ENCODE data around the gene STXBP6. TPM values are rescaled to one million over a fixed set of nuclear protein-coding genes. Genes with fewer than 3 reads are reported as not detected.

The STXBP6 gene
- total RNA-seq, 1 experiment from 2014 or later = 6.4 TPM

GRCh38 chr14:24818058-24818822 lies 231.7 kb downstream of the STXBP6 start:
- no peak overlapping the region for H3K27ac ChIP-seq
- no peaks in the 10 kb centered on the region for H3K27me3 ChIP-seq (replicated peaks)
- no peaks in the 10 kb centered on the region for H3K36me3 ChIP-seq
- no peak overlapping the region for H3K4me3 ChIP-seq
- DNase-seq (ENCODE audit: low read depth in 1 of 2, low spot score in 2 of 2) = no peak
- H3K9me3 ChIP-seq (replicated peaks) = no peaks in the 10 kb centered on the region
- no peaks in the 10 kb centered on the region for H3K4me1 ChIP-seq (replicated peaks)

- Histone ChIP-seq H3K27ac (no peak overlapping the region), H3K27me3 (replicated peaks) (no peaks in the 10 kb centered on the region), H3K9me3 (replicated peaks) (no peaks in the 10 kb centered on the region), H3K4me1 (replicated peaks) (no peaks in the 10 kb centered on the region), H3K36me3 (no peaks in the 10 kb centered on the region), H3K4me3 (no peak overlapping the region)
- DNase-seq (ENCODE audit: low read depth in 1 of 2, low spot score in 2 of 2) = peak in 1 of 2 experiments; percentile 20
Measured at GRCh38 chr14:24817212-24818057, 232.5 kb downstream of the STXBP6 start.

GRCh38 chr14:24816929-24817211 lies 233.1 kb downstream of the STXBP6 start:
- no peak for DNase-seq (ENCODE audit: low read depth in 1 of 2, low spot score in 2 of 2)
- H3K4me3 ChIP-seq = no peak overlapping the region
- H3K27me3 ChIP-seq (replicated peaks) = no peaks in the 10 kb centered on the region
- no peak overlapping the region for H3K27ac ChIP-seq
- H3K36me3 ChIP-seq = no peaks in the 10 kb centered on the region
- no peaks in the 10 kb centered on the region for H3K4me1 ChIP-seq (replicated peaks)
- no peaks in the 10 kb centered on the region for H3K9me3 ChIP-seq (replicated peaks)

GRCh38 chr14:24816011-24816928 lies 233.7 kb downstream of the STXBP6 start:
- no peaks in the 10 kb centered on the region for H3K9me3 ChIP-seq (replicated peaks)
- DNase-seq (ENCODE audit: low read depth in 1 of 2, low spot score in 2 of 2) = no peak
- no peaks in the 10 kb centered on the region for H3K36me3 ChIP-seq
- no peaks in the 10 kb centered on the region for H3K4me1 ChIP-seq (replicated peaks)
- no peaks in the 10 kb centered on the region; the same call in 1 of the 2 replicates for H3K27me3 ChIP-seq (replicated peaks)
- H3K27ac ChIP-seq = no peak overlapping the region
- H3K4me3 ChIP-seq = no peak overlapping the region

DNA sequence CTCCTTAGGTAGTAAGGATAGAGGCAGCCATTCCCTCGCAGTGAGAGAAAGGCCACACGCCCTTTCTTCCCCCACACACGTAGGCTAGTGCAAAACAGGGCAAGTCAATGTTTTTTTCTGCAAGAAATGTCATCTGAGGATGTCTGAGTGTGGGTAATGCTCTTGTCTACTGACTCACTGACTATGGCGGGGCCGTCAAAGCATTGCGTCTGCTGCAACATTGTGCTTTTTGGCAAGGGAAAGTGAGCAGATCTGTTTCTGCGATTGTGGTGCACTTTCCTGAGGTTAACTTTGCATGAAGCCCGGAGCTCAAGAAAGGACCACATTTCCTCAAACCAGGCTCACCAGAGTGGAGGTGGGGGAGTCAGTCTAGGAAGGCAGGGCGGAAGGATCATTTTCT lies 234.4 kb downstream of the STXBP6 start:
- Histone ChIP-seq H3K27ac (no peak overlapping the region), H3K36me3 (no peaks in the 10 kb centered on the region), H3K27me3 (replicated peaks) (no peaks in the 10 kb centered on the region; the same call in 1 of the 2 replicates), H3K4me3 (no peak overlapping the region), H3K4me1 (replicated peaks) (no peaks in the 10 kb centered on the region), H3K9me3 (replicated peaks) (no peaks in the 10 kb centered on the region)
- DNase-seq (ENCODE audit: low read depth in 1 of 2, low spot score in 2 of 2) = no peak

- Histone ChIP-seq H3K27ac (no peak overlapping the region), H3K36me3 (no peaks in the 10 kb centered on the region), H3K27me3 (replicated peaks) (no peaks in the 10 kb centered on the region; the same call in 1 of the 2 replicates), H3K4me3 (no peak overlapping the region), H3K4me1 (replicated peaks) (no peaks in the 10 kb centered on the region), H3K9me3 (replicated peaks) (no peaks in the 10 kb centered on the region)
- DNase-seq (ENCODE audit: low read depth in 1 of 2, low spot score in 2 of 2) = no peak
Measured at GRCh38 chr14:24814944-24815343, 235.0 kb downstream of the STXBP6 start.

DNA sequence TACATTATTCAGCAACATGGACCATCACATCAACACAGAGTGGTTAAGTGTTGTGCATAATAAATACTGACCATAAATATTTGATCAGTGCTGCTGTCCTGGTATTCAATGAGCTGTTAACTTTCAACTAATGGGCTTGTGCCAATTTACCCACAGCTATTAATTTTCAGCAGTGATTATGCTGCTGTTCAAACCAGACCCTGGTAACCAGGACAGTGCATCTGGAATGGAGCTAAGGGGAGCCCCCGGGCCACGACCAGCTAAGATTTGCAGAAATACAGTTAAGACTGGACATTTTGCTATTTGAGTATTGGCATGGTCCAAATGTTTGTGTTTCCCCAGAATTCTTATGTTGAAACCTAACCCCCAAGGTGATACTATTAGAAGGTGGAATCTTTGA lies 235.6 kb downstream of the STXBP6 start:
- H3K4me3 ChIP-seq = no peak overlapping the region
- no peaks in the 10 kb centered on the region for H3K36me3 ChIP-seq
- no peak overlapping the region for H3K27ac ChIP-seq
- no peaks in the 10 kb centered on the region for H3K9me3 ChIP-seq (replicated peaks)
- no peaks in the 10 kb centered on the region for H3K4me1 ChIP-seq (replicated peaks)
- DNase-seq (ENCODE audit: low read depth in 1 of 2, low spot score in 2 of 2) = no peak
- H3K27me3 ChIP-seq (replicated peaks) = no peaks in the 10 kb centered on the region; the same call in 1 of the 2 replicates

GRCh38 chr14:24813819-24814259 lies 236.1 kb downstream of the STXBP6 start:
- Histone ChIP-seq H3K9me3 (replicated peaks) (no peaks in the 10 kb centered on the region), H3K27me3 (replicated peaks) (no peaks in the 10 kb centered on the region; the same call in 1 of the 2 replicates), H3K27ac (no peak overlapping the region), H3K4me3 (no peak overlapping the region), H3K4me1 (replicated peaks) (no peaks in the 10 kb centered on the region), H3K36me3 (no peaks in the 10 kb centered on the region)
- DNase-seq (ENCODE audit: low read depth in 1 of 2, low spot score in 2 of 2) = no peak

GRCh38 chr14:24813089-24813815 lies 236.7 kb downstream of the STXBP6 start:
- Histone ChIP-seq H3K9me3 (replicated peaks) (no peaks in the 10 kb centered on the region), H3K36me3 (no peaks in the 10 kb centered on the region), H3K4me3 (no peak overlapping the region), H3K27me3 (replicated peaks) (no peaks in the 10 kb centered on the region; the same call in 1 of the 2 replicates), H3K4me1 (replicated peaks) (no peaks in the 10 kb centered on the region), H3K27ac (no peak overlapping the region)
- no peak for DNase-seq (ENCODE audit: low read depth in 1 of 2, low spot score in 2 of 2)

DNA sequence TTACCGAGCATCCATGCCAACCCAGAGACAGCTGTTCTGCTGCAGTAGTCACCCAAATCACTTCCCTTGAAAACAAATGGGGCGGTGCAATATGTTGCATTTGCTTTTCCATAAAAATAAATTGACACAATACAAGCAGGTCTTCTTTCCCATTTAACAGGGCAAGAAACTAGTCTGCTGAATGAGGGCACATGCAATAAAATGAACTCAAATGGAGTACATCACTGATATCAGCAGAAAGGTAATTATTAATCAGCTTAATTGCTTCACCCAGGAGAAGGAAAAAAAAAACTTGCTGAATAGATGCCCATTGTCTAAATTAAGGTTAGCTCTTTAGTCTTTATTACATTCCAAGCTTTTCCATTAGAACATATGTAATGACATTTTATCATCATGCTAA lies 240.8 kb downstream of the STXBP6 start:
- no peaks in the 10 kb centered on the region for H3K9me3 ChIP-seq (replicated peaks)
- no peaks in the 10 kb centered on the region for H3K36me3 ChIP-seq
- H3K4me1 ChIP-seq (replicated peaks) = no peaks in the 10 kb centered on the region; the same call in 1 of the 2 replicates
- H3K27me3 ChIP-seq (replicated peaks) = no peaks in the 10 kb centered on the region; the same call in 1 of the 2 replicates
- no peak for DNase-seq (ENCODE audit: low read depth in 1 of 2, low spot score in 2 of 2)
- H3K27ac ChIP-seq = no peak overlapping the region
- no peak overlapping the region for H3K4me3 ChIP-seq

DNA sequence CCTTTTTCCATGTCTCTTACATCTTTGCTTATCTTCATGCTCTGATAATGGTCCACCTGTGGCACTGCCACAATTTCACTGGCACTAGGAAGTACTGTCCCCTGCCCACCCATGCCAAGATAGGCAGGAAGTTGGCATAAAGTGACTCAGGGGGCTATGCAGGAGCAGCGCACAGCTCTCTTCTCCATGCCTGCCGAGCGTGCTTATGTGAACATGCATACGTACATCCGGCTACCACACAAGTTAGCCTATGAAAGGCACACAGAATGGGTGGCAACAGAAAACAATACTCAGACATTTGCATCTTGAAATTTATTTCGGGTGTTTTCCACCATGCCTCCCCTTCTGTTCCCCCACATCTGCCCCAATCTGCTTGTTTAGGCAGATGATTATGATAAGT lies 241.5 kb downstream of the STXBP6 start:
- no peaks in the 10 kb centered on the region; the same call in 1 of the 2 replicates for H3K4me1 ChIP-seq (replicated peaks)
- H3K27me3 ChIP-seq (replicated peaks) = no peaks in the 10 kb centered on the region; the same call in 1 of the 2 replicates
- no peak overlapping the region for H3K27ac ChIP-seq
- no peaks in the 10 kb centered on the region for H3K9me3 ChIP-seq (replicated peaks)
- DNase-seq (ENCODE audit: low read depth in 1 of 2, low spot score in 2 of 2) = no peak
- no peak overlapping the region for H3K4me3 ChIP-seq
- H3K36me3 ChIP-seq = no peaks in the 10 kb centered on the region

DNA sequence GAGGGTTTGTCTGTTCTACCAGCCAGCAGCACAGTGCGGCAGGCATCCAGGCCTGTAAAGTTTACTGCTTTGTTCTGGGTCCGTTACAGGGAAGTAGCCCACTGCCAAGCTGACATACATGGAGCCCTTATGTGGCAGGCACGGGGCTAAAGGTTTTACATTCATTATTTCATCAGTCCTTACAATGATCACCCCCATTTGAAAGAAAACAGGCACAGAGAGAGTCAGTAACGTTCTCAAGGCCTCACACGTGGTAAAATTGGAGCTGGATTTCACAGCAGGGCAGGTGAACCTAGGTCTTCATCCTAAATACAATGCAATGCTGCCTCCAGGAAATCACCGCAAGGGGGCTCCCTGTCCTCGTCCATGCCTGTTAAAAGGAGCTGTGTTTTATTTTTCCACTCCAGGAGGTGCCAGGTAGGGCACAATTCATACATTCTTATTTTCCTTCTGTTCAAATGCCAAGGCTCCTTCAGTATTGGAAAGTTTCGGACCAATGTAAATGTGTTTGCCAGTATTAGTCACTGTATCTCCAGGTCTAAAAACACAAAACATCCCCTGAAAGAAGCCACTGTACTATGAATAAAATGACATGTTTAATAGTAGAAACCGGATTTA lies 243.8 kb downstream of the STXBP6 start:
- Histone ChIP-seq H3K27ac (no peak overlapping the region), H3K27me3 (replicated peaks) (no peaks in the 10 kb centered on the region; the same call in 1 of the 2 replicates), H3K4me3 (no peak overlapping the region), H3K4me1 (replicated peaks) (no peaks in the 10 kb centered on the region; the same call in 1 of the 2 replicates), H3K36me3 (no peaks in the 10 kb centered on the region), H3K9me3 (replicated peaks) (no peaks in the 10 kb centered on the region)
- DNase-seq (ENCODE audit: low read depth in 1 of 2, low spot score in 2 of 2) = peak; percentile 42 to 52
